Activated T-cell treated with anti-CD3 and anti-CD28 coated beads for 48 hours (primary cell): Measurements from ENCODE around the gene GGT7.
A peak's percentile ranks its signal among the peaks of the same experiment; 100 is the strongest.
"Not testable (repeated sequence)": the region's sequence is repeated elsewhere in the genome, so short reads cannot be mapped to it uniquely, and the experiment has no call there.

Source experiments
- DNase-seq: peaks from one replicate; pipeline ENCODE4 v3.0.0-alpha.2; 2020; ENCODE audit warnings: low read depth

GGT7 gene

GRCh38 chr20:34842143-34842542, 30.5 kb downstream of the GGT7 start:
- no peak for DNase-seq

GRCh38 chr20:34834459-34834893, 38.2 kb downstream of the GGT7 start:
- no peak for DNase-seq

GRCh38 chr20:34831936-34832335, 40.7 kb downstream of the GGT7 start:
- DNase-seq = no peak

- DNase-seq = no peak
Observed at GRCh38 chr20:34829191-34829590, 43.5 kb downstream of the GGT7 start.

- peak; percentile 79 for DNase-seq
Observed at GRCh38 chr20:34825530-34826362, 46.9 kb downstream of the GGT7 start, which contains the start of gene NCOA6. NCOA6 (minus strand) TSS chr20:34825651; CDS start chr20:34782355, 43,296 bp downstream.

- DNase-seq = peak; percentile 67
Observed at GRCh38 chr20:34824806-34825529, 47.7 kb downstream of the GGT7 start.

- peak; percentile 67 for DNase-seq
Observed at GRCh38 chr20:34824452-34824805, 48.2 kb downstream of the GGT7 start.

- DNase-seq = no peak
Observed at GRCh38 chr20:34824026-34824425, 48.6 kb downstream of the GGT7 start.

- no peak for DNase-seq
Observed at GRCh38 chr20:34820805-34821578, 51.7 kb downstream of the GGT7 start.

GRCh38 chr20:34817801-34818200, 54.9 kb downstream of the GGT7 start:
- no peak for DNase-seq

- DNase-seq = no peak
Observed at GRCh38 chr20:34817072-34817471, 55.6 kb downstream of the GGT7 start.

GRCh38 chr20:34815636-34816035, 57.0 kb downstream of the GGT7 start:
- no peak for DNase-seq

- DNase-seq = no peak
Observed at GRCh38 chr20:34808583-34808982, 64.1 kb downstream of the GGT7 start.

GRCh38 chr20:34807944-34808465, 64.7 kb downstream of the GGT7 start:
- not testable (repeated sequence) for DNase-seq

GRCh38 chr20:34806255-34806654, 66.4 kb downstream of the GGT7 start:
- DNase-seq = no peak

GRCh38 chr20:34798871-34799270, 73.8 kb downstream of the GGT7 start:
- DNase-seq = no peak

GRCh38 chr20:34798328-34798727, 74.3 kb downstream of the GGT7 start:
- DNase-seq = no peak

GRCh38 chr20:34797012-34797995, 75.4 kb downstream of the GGT7 start:
- no peak for DNase-seq
